Medulla oblongata (tissue), 1 donor: ENCODE data around the gene MRPL54.

Source experiments
- DNase-seq: peaks from one replicate; pipeline ENCODE4 v3.0.0-alpha.2; 2015; ENCODE audit errors: extremely low spot score

The MRPL54 gene

GRCh38 chr19:3768748-3769099 lies 6.2 kb downstream of the MRPL54 start:
- no peak for DNase-seq

DNA sequence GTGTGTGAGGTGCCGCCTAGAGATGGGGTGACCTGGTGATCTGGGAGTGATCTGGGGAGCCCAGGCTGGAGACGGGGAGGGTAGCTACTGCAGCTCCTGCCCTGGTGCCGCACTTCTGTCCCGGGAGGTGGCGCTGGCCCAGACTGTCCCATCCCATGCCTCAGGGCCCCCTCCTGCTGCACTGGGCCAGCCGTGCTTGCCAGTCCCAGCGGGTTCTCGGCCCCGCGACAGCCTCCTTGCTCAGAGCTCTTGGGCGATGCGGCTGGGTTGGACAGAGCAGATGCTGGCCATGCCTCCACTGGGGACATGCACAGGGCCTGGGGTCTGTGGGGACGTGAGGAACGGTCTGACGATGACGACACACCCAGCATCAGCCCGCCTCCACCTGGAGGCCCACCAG lies 7.0 kb downstream of the MRPL54 start:
- DNase-seq, result no peak

- no peak for DNase-seq
Observed at GRCh38 chr19:3770136-3770999, 7.9 kb downstream of the MRPL54 start.

DNA sequence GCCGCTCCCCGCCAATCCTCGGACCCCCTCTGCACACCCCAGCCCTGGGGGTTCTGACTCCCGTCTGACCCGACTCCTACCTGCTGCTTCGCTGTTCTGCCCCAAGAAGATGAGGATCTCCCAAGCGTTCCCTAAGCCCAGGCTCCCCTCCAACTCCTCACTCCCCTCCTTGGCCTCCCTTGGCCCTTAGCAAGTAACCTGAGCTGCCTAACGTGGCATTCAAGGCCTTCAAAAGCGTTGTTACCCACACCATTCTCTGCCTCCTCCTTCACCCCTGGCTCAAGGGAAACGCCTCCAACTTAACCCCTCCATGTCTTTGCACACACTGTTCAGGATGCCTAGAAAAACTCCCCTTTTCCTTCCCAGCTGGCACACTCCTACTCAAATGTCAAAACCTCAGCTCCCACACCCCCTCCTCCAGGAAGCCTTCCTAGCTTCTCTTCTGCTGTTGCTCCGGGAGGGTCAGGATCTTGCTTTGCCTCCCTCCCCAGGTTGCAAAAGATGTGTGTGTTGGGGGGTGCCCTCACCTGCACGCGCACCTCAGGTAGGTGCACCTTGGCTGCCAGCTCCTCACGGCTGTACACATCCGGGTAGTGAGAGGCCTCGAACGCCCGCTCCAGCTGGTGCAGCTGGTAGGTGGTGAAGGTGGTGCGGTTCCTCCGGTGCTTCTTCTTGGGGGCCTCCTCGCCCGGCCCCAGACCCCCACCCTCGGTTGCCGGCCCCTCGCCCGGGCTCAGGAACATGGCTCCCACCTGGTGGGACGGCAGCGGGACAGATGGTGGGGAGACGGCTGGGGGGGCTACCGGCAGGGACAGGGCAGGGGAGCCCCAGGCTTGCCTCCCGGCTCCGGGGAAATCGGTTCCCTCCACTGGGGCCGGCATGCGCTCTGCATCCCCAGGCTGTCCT lies 8.8 kb downstream of the MRPL54 start:
- DNase-seq, result no peak

- no peak for DNase-seq
Observed at GRCh38 chr19:3771906-3772455, 9.5 kb downstream of the MRPL54 start, which contains the start of gene RAX2. Gene RAX2 (minus strand): TSS chr19:3772228. CDS start chr19:3771742, 486 bp downstream.

- no peak for DNase-seq
Observed at GRCh38 chr19:3773814-3774515, 11.5 kb downstream of the MRPL54 start.

GRCh38 chr19:3774621-3775373 lies 12.3 kb downstream of the MRPL54 start:
- DNase-seq, result no peak

- no peak for DNase-seq
Observed at GRCh38 chr19:3775374-3775711, 12.9 kb downstream of the MRPL54 start.

GRCh38 chr19:3775831-3776230 lies 13.3 kb downstream of the MRPL54 start:
- DNase-seq, result no peak

DNA sequence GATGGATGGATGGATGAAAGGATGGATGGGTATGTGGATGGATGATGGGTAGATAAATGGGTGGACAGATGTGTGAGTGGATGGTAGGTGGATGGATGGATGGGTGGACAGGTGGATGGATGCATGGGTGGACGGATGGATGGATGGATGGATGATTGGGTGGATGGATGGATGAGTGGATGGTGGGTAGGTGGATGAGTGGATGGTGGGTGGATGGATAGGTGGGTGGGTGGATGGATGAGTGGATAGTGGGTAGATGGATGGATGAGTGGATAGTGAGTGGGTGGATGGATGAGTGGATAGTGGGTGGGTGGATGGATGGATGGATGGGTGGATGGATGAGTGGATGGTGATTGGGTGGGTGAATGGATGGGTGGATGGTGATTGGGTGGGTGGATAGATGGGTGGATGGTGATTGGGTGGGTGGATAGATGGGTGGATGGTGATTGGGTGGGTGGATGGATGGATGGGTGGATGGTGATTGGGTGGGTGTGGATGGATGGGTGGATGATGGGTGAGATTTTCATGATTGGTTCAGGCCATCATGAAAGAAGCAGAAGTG lies 14.1 kb downstream of the MRPL54 start:
- DNase-seq, result no peak

- no peak for DNase-seq
Observed at GRCh38 chr19:3778104-3778867, 15.8 kb downstream of the MRPL54 start.

- no peak for DNase-seq
Observed at GRCh38 chr19:3778899-3779723, 16.6 kb downstream of the MRPL54 start.

- DNase-seq, result no peak
Observed at GRCh38 chr19:3780786-3781304, 18.4 kb downstream of the MRPL54 start.

DNA sequence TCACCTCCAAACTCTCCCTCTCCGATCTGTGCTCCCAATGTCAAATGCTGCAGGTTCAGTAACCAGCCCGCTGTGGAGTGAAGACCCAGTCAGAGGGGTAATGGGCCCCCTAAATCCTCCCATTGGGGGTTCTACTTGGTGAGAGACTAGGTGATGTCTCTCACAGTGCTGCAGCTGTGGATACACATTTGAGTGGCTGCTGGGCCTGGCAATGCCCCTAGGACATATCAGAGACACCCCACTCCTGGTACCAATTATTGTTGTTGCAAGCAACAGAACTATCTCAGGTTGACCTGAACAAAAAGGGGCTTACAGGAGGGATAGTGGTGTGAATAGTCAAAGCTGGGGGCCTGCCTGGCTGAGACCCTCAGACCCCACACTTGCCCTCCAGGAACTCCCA lies 19.1 kb downstream of the MRPL54 start:
- DNase-seq, result no peak

- DNase-seq, result no peak
Observed at GRCh38 chr19:3782330-3782729, 19.8 kb downstream of the MRPL54 start.

- DNase-seq, result no peak
Observed at GRCh38 chr19:3782903-3783302, 20.4 kb downstream of the MRPL54 start.

- no peak for DNase-seq
Observed at GRCh38 chr19:3783660-3784584, 21.4 kb downstream of the MRPL54 start.
